Measurements from ENCODE around the gene ARSK.

DNA sequence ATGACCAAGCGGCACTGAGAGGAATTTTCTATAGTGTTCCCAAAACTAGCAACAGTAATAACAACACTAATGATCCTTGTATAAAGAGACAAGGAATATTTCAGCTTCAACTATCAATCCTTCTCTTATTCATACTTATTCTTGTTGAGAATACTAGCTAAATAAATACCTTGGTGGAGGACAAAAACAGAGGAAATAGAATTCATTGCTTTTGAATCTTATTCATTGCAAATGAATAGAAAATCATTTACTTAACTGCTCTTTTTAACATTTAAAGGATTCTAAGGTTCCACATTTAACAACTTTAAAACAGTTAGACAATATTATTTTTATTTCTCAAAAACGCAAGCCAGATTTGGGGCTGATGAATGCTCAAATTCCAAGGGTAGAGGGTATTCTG lies 22.5 kb upstream of the ARSK start:
- TF ChIP-seq, protein P1, sequence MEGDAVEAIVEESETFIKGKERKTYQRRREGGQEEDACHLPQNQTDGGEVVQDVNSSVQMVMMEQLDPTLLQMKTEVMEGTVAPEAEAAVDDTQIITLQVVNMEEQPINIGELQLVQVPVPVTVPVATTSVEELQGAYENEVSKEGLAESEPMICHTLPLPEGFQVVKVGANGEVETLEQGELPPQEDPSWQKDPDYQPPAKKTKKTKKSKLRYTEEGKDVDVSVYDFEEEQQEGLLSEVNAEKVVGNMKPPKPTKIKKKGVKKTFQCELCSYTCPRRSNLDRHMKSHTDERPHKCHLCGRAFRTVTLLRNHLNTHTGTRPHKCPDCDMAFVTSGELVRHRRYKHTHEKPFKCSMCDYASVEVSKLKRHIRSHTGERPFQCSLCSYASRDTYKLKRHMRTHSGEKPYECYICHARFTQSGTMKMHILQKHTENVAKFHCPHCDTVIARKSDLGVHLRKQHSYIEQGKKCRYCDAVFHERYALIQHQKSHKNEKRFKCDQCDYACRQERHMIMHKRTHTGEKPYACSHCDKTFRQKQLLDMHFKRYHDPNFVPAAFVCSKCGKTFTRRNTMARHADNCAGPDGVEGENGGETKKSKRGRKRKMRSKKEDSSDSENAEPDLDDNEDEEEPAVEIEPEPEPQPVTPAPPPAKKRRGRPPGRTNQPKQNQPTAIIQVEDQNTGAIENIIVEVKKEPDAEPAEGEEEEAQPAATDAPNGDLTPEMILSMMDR (IDR thresholded peaks at IDR 0.05; ENCODE audit: low read length): no peak
- no peak for TF ChIP-seq EZH2 (IDR thresholded peaks at IDR 0.05; ENCODE audit: borderline replicate concordance, low read length)

Data from OCI-LY1 (cell line).